CD14-positive monocyte (primary cell): ENCODE data around the gene PITPNB. TPM values are rescaled to one million over a fixed set of nuclear protein-coding genes. Genes with fewer than 3 reads are reported as not detected.

Experiments
- DNase-seq, 3 donors: peaks; one replicate each; pipeline ENCODE4 v3.0.0-alpha.2; 2011 to 2022
- H2AFZ ChIP-seq: 2 replicates; pipeline ENCODE4 v1.6.0; 2012; ENCODE audit warnings: mild to moderate bottlenecking, low read depth, low read length, inconsistent platforms; ENCODE audit not compliant: insufficient read depth, poor library complexity, severe bottlenecking
- H3K27ac ChIP-seq, 2 donors: 1 replicate in 1 of 2; 2 replicates in 1 of 2; pipeline ENCODE4 v1.5.1; 2012 to 2013; ENCODE audit warnings: low read length in 2 of 2, control low read depth in 1 of 2, inconsistent platforms in 1 of 2, low read depth in 1 of 2, mild to moderate bottlenecking in 1 of 2
- H3K27me3 ChIP-seq, 2 donors: one replicate each; pipeline versions ENCODE4 v1.6.0 to v1.6.1; 2011 to 2013; ENCODE audit warnings: low read length in 2 of 2; ENCODE audit not compliant: control insufficient read depth in 2 of 2, insufficient read depth in 2 of 2
- H3K36me3 ChIP-seq, 2 donors: replicated peaks in 1 of 2; 1 replicate in 1 of 2; 2 replicates in 1 of 2; pipeline versions ENCODE4 v1.5.1 to v1.6.1; 2012 to 2013; ENCODE audit warnings: low read length in 2 of 2, control low read depth in 1 of 2, inconsistent platforms in 1 of 2, mild to moderate bottlenecking in 1 of 2; ENCODE audit not compliant: insufficient read depth in 2 of 2, control insufficient read depth in 1 of 2
- H3K4me1 ChIP-seq, 2 donors: 1 replicate in 1 of 2; 2 replicates in 1 of 2; pipeline versions ENCODE4 v1.5.1 to v1.6.1; 2012 to 2013; ENCODE audit warnings: low read length in 2 of 2, control low read depth in 1 of 2, inconsistent platforms in 1 of 2, mild to moderate bottlenecking in 1 of 2, moderate library complexity in 1 of 2; ENCODE audit not compliant: insufficient read depth in 2 of 2, control insufficient read depth in 1 of 2
- H3K4me2 ChIP-seq: replicated peaks from 2 replicates; pipeline ENCODE3; 2012; ENCODE audit warnings: low read length, moderate library complexity, mild to moderate bottlenecking; ENCODE audit not compliant: poor library complexity, severe bottlenecking; ENCODE audit errors: extremely low read depth
- H3K4me3 ChIP-seq, 3 experiments: fragments of 200-600 bp in 1 of 3; sonication (generic) in 1 of 3; replicated peaks in 1 of 3; 1 replicate in 2 of 3; 2 replicates in 1 of 3; pipeline ENCODE4 v1.5.1; 2011 to 2013; ENCODE audit warnings: low read length in 3 of 3, mild to moderate bottlenecking in 3 of 3, control low read depth in 2 of 3, low read depth in 2 of 3, inconsistent platforms in 1 of 3, moderate library complexity in 1 of 3
- H3K79me2 ChIP-seq: 2 replicates; pipeline ENCODE4 v1.6.0; 2012; ENCODE audit warnings: mild to moderate bottlenecking, control low read depth, inconsistent platforms, low read length, moderate library complexity; ENCODE audit not compliant: insufficient read depth
- H3K9ac ChIP-seq: 2 replicates; pipeline ENCODE4 v1.6.0; 2017; ENCODE audit warnings: low read length, mild to moderate bottlenecking; ENCODE audit not compliant: insufficient read depth, poor library complexity, severe bottlenecking
- H3K9me3 ChIP-seq, 2 donors: replicated peaks in 1 of 2; 1 replicate in 1 of 2; 2 replicates in 1 of 2; pipeline versions ENCODE4 v1.5.1 to v1.6.1; 2012 to 2013; ENCODE audit warnings: low read length in 2 of 2, control low read depth in 1 of 2; ENCODE audit not compliant: control insufficient read depth in 1 of 2, insufficient read depth in 1 of 2
- H4K20me1 ChIP-seq: 2 replicates; pipeline ENCODE4 v1.6.0; 2012; ENCODE audit warnings: mild to moderate bottlenecking, low read length, control low read depth, moderate library complexity; ENCODE audit not compliant: insufficient read depth
- H3K27ac Mint-ChIP-seq, 7 donors: one replicate each; pipeline ENCODE4 v1.8.0; 2020; ENCODE audit warnings: mild to moderate bottlenecking in 7 of 7, mixed read lengths in 7 of 7, moderate library complexity in 6 of 7, inconsistent platforms in 2 of 7
- H3K27me3 Mint-ChIP-seq, 3 donors: one replicate each; pipeline ENCODE4 v1.8.0; 2021 to 2022; ENCODE audit warnings: low read depth in 3 of 3, mild to moderate bottlenecking in 3 of 3, mixed read lengths in 3 of 3, moderate library complexity in 3 of 3, inconsistent platforms in 1 of 3
- H3K36me3 Mint-ChIP-seq, 2 donors: one replicate each; pipeline ENCODE4 v1.8.0; 2020; ENCODE audit warnings: mixed read lengths in 2 of 2, inconsistent platforms in 1 of 2, mild to moderate bottlenecking in 1 of 2
- H3K4me1 Mint-ChIP-seq: one replicate; pipeline ENCODE4 v1.8.0; 2020; ENCODE audit warnings: mild to moderate bottlenecking, mixed read lengths
- H3K4me3 Mint-ChIP-seq, 2 donors: one replicate each; pipeline ENCODE4 v1.8.0; 2020; ENCODE audit warnings: mild to moderate bottlenecking in 2 of 2, mixed read lengths in 2 of 2, moderate library complexity in 1 of 2
- H3K9me3 Mint-ChIP-seq, 7 donors: one replicate each; pipeline ENCODE4 v1.8.0; 2020 to 2022; ENCODE audit warnings: mixed read lengths in 7 of 7, mild to moderate bottlenecking in 6 of 7, moderate library complexity in 6 of 7, inconsistent platforms in 2 of 7
- WGBS: methylation state at CpG from one replicate; pipeline ENCODE4 v1.1.5; 2013; ENCODE audit warnings: missing lambda C conversion rate; ENCODE audit not compliant: insufficient coverage; 5-methylcytosine and 5-hydroxymethylcytosine counted together
- intact Hi-C, 2 donors: fragments of 100-400 bp; cut with micrococcal nuclease; formaldehyde crosslinking; loops; one replicate each; pipeline versions ENCODE4 v1.15.0 to v1.15.1; 2023
- polyA plus RNA-seq, 3 donors: library from polyadenylated mRNA; depleted of rRNA in 1 of 3; unstranded in 2 of 3; stranded (reverse) in 1 of 3; fragments of 300-500 nt in 2 of 3; fragments of >200 nt in 1 of 3; fragmentation: Illumina TruSeq in 2 of 3; gene quantifications; 1 replicate in 2 of 3; 2 replicates in 1 of 3; pipeline ENCODE4 v1.2.3, GENCODE V29; 2012 to 2021
- TF ChIP-seq, protein P1 (sequence below): fragments of 200-600 bp; IDR thresholded peaks from one replicate; pipeline ENCODE4 v1.8.0; 2022; ENCODE audit warnings: antibody characterized with exemption, mild to moderate bottlenecking

PITPNB gene
- polyA plus RNA-seq, 3 donors: 19.2 to 29.1 (median 25.2) TPM

GRCh38 chr22:27937453-27937852 is 18.4 kb upstream of the PITPNB start:
- H3K36me3 Mint-ChIP-seq: peaks cover 3 to 6% of the 10 kb centered on the region in 2 donors
- peaks cover 0 to 1% (median 0%) of the 10 kb centered on the region in 3 donors for H3K27me3 Mint-ChIP-seq
- Histone ChIP-seq H3K36me3 (no peaks in the 10 kb centered on the region), H3K4me3 (no peak overlapping the region), H3K27ac (no peak overlapping the region), H3K9ac (no peak overlapping the region), H3K4me2 (no peak overlapping the region), H3K79me2 (no peaks in the 10 kb centered on the region), H3K9me3 (no peaks in the 10 kb centered on the region), H3K27me3 (no peaks in the 10 kb centered on the region), H2AFZ (no peak overlapping the region), H3K4me1 (no peaks in the 10 kb centered on the region), H4K20me1 (no peaks in the 10 kb centered on the region)
- TF ChIP-seq, protein P1, sequence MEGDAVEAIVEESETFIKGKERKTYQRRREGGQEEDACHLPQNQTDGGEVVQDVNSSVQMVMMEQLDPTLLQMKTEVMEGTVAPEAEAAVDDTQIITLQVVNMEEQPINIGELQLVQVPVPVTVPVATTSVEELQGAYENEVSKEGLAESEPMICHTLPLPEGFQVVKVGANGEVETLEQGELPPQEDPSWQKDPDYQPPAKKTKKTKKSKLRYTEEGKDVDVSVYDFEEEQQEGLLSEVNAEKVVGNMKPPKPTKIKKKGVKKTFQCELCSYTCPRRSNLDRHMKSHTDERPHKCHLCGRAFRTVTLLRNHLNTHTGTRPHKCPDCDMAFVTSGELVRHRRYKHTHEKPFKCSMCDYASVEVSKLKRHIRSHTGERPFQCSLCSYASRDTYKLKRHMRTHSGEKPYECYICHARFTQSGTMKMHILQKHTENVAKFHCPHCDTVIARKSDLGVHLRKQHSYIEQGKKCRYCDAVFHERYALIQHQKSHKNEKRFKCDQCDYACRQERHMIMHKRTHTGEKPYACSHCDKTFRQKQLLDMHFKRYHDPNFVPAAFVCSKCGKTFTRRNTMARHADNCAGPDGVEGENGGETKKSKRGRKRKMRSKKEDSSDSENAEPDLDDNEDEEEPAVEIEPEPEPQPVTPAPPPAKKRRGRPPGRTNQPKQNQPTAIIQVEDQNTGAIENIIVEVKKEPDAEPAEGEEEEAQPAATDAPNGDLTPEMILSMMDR: no peak
- H3K27ac Mint-ChIP-seq: no peak overlapping the region
- no peak for DNase-seq
- intact Hi-C loops: no loop called here
- H3K9me3 Mint-ChIP-seq: no peaks in the 10 kb centered on the region
- H3K4me1 Mint-ChIP-seq: no peaks in the 10 kb centered on the region
- no peak overlapping the region for H3K4me3 Mint-ChIP-seq
- WGBS: no CpG with 5 or more reads among the region's 2 CpGs

- intact Hi-C loops: no loop called here
- no peak for DNase-seq
- Histone ChIP-seq H3K9me3 (no peaks in the 10 kb centered on the region), H4K20me1 (no peaks in the 10 kb centered on the region), H3K27ac (no peak overlapping the region), H3K4me1 (no peaks in the 10 kb centered on the region), H3K9ac (no peak overlapping the region), H3K4me2 (no peak overlapping the region), H3K79me2 (no peaks in the 10 kb centered on the region), H3K36me3 (no peaks in the 10 kb centered on the region), H3K4me3 (no peak overlapping the region), H3K27me3 (no peaks in the 10 kb centered on the region), H2AFZ (no peak overlapping the region)
- no peaks in the 10 kb centered on the region for H3K9me3 Mint-ChIP-seq
- H3K27ac Mint-ChIP-seq: no peak overlapping the region
- no CpG with 5 or more reads among the region's 1 CpG for WGBS
- TF ChIP-seq, protein P1: no peak
- H3K36me3 Mint-ChIP-seq: peaks cover 2 to 3% of the 10 kb centered on the region in 2 donors
- no peak overlapping the region for H3K4me3 Mint-ChIP-seq
- no peaks in the 10 kb centered on the region for H3K4me1 Mint-ChIP-seq
- peaks cover 0 to 1% (median 0%) of the 10 kb centered on the region in 3 donors for H3K27me3 Mint-ChIP-seq
Observed at GRCh38 chr22:27935897-27936296, 16.8 kb upstream of the PITPNB start.
